HG02870 (cell line): Measurements from ENCODE around the gene TOMM5.
"Not testable (repeated sequence)": the region's sequence is repeated elsewhere in the genome, so short reads cannot be mapped to it uniquely, and the experiment has no call there.

Experiments used
- ATAC-seq: cut with Tn5 transposase; IDR thresholded peaks from one replicate; pipeline ENCODE4 v1.9.1; 2021; ENCODE audit warnings: mild to moderate bottlenecking, moderate library complexity; ENCODE audit not compliant: unreplicated experiment

TOMM5 gene

DNA sequence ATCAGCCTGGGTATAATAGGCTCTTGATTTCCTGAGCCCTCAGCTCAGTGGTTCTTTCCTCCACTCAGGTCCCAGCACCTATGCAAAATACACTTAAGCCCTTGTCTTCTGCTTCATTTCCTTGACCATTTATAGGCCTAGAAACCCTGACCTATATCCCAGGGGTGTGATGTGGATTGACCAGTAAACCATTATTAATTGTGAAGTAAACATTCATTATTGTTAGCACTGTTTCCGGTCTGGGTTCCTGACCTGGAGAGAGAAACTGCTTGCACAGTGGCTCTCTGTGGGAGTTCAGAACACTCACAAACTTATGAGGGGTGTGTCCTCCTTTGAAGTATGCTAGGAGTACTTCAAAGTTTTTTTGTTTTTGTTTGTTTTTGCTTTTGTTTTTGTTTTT is 19.6 kb upstream of the TOMM5 start:
- no peak for ATAC-seq

DNA sequence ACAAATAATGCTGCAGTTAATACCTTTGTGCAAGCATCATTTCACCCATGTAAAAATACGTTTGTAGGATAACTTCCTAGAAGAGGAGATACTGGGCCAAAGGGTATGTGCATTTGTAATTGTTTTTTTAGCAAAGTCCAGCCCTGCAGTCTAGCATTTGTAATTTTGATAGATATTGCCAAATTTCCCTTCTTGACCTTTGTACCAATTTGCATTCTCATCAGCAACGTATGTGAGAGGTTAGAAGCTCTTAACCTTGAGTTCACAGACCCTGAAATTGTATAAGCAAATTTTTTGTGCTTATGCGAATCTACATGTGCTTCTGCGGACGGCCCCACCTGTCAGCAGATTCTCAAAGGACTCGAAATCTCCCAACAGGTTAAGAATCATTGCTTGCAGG is 18.6 kb upstream of the TOMM5 start:
- ATAC-seq = no peak

DNA sequence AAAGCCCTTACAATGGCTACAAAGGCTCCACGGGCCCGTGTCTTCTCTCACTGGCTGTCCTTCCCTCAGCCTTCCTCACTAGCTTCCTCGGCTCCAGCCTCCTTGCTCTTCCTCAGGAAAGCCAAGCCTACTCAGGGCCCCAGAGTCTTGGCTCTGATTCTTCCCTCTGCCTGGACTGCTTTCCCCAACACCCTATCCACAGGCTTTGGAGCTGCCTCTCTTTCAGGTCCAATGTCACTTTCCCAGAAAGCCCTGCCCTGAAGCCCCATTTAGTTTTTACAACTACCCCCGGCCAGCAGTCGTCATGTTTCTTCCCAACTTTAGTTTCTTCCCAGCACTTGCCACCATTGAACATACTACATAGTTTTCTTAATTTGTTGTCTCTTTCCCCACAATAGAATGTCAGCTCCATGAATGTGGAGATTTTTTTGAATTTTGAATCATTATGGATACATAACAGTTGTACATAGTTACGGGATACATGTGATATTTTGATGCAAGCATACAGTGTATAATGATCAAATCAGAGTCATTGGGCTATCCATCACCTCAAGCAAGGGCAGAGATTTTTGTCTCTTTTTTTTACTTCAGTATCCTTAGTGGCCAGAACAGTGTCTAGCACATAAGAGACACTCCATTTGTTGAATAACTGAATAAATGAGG is 17.5 kb upstream of the TOMM5 start:
- ATAC-seq = no peak

DNA sequence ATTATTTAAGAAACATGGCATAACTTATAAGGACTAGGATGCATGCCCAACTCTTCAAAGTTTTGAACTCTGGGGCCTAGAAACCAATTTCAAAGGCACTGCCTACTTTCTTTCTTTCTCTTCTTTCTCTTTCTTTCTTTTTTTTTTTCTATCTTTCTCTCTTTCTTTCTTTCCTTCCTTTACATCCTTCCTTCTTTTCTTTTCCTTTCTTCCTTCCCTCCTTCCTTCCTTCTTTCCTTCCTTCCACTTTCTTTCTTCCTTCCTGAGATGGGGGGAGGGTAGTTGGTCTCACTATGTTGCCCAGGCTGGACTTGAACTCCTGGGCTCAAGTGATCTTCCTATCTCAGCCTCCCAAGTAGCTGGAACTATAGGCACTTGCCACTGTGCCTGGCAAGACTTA is 15.9 kb upstream of the TOMM5 start:
- ATAC-seq = no peak

DNA sequence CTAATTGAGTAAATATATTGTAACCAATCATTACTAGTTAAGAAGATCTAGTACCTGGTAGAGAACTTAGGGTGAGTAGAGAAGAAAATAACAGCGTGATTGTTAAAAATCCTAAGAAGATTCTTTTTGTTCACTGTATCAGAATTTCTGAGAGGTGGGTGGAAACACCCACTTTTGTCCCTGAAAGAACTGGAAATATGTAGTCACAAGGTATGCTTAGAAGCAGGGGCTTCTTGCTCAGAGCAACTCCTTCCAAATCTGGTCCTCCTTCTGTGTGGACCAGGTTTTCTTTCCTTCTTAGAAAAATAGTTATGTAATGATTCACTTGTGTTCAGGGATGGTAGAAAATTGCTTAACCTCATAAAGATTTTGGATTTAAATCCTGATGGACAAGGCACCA is 11.9 kb upstream of the TOMM5 start:
- no peak for ATAC-seq

DNA sequence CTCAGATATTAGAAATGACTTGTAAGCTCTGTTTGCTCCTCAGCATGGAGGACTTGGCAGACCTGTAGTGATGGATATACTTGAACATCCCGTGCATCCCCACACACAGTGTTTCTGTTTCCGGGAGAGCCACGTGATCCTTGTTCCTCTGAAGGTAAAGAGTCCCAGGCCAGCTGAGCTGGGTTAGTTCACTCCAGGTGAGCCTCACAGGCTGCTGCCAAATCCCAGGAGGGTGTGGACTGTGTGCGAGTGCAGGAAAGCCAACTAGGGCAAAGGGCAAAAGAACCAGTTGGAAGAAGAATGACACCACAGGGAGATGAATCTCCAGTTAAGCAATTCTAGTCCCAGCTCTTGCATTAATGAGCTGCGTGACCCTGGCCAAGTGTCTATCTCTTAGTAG is 10.4 kb upstream of the TOMM5 start:
- ATAC-seq = no peak

DNA sequence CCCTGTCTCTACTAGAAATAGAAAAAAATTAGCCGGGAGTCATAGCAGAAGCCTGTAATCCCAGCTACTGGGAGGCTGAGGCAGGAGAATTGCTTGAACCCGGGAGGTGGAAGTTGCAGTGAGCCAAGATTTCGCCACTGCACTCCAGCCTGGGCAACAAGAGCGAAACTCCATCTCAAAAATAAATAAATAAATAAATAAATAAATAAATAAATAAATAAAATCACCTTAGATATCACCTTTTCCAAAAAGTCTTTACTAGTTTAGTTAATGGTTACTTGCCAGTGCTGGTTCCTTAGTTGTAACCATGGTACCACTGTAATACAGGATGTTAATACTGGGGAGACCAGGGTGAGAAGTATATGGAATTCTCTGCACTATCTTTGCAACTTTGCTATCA is 9.7 kb upstream of the TOMM5 start:
- ATAC-seq = not testable (repeated sequence)

DNA sequence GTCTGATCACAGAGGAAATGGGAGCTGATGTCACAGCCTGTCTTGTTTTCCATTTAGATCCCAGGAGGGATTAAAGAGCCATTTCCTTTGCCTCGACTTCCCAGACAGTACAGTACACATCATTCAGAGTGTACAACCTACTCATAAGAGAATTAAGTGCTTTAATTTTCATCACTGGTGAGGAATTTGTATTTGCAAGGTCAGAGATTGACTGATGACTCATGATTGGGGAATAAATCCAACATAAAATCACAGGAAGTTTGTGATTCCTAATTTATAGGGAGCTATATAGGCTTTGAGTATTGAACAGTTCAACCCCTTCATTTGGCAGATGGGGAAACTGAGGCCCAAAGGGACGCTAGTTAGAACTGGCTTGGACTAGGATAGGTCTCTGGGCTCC is 4.1 kb upstream of the TOMM5 start:
- ATAC-seq = no peak

DNA sequence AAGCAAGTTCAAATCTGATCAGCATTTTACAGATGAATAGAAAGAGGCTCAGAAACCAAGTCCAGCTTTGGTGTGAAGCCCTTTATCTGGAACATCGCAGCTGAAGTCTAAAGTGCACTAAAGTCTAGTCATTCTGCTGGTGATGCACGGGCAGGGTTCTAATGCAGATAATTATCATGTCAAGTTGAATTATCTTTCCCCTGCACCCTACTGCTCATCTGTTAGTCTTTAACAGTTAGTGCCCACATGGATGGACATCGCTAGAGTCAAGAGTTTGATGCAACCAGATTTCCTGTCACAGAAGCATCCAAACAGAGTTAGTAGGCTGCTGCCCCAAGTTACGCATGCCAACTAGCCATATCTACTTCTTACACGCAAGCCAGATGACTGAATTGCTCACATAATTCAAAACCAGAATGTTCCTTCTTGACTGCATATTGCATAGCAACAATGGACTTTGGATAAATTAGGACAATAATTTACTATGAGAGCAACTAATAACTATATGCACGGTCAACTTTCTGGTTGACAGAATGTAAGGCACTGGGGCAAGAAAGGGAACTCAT is 1.6 kb upstream of the TOMM5 start:
- no peak for ATAC-seq

DNA sequence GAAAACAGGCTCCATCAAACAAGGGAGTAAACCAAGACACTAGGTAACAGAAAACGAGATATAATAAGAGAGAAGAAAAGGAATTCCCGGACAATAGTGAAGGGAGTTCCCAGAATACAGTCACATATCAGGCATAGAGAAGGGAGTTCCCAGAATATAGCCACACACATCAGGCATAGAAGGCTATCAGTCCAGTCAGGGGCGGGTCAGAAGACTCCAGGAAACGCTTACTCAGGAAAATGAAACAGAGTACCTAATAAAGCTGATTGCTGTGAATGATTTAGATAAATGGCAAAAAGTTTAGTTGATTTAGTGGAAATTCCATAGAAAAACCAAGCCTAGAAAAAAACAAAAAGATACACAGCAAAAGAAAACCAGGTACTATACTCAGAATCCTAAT is 4.9 kb downstream of the TOMM5 start:
- ATAC-seq = no peak

DNA sequence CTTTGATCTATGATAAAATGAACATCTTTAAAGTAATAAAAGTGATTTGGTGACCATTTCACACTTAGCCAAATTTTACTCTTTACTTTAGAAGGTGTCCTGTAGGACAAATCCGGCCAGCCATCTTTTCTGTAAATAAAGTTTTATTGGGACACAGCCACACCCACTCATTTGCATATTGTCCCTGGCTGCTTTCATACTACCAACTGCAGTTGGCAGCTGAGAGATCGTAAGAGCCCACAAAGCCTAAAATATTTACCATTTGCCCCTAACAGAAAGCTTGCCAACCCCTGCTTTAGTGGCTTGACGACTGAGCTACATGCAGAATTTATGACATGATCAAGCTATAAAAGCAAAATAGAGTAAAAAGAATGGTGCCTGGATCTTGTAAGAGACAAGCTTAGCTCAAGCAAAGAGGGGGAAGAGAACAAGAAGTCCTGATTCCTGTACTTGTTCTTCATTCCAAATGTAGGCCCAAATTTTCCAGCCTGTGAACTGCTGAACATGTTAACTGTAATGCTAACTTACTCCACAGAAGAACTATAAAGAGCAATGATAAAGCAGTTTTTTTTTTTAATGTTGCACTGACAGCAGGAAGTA is 8.8 kb downstream of the TOMM5 start:
- ATAC-seq = no peak

DNA sequence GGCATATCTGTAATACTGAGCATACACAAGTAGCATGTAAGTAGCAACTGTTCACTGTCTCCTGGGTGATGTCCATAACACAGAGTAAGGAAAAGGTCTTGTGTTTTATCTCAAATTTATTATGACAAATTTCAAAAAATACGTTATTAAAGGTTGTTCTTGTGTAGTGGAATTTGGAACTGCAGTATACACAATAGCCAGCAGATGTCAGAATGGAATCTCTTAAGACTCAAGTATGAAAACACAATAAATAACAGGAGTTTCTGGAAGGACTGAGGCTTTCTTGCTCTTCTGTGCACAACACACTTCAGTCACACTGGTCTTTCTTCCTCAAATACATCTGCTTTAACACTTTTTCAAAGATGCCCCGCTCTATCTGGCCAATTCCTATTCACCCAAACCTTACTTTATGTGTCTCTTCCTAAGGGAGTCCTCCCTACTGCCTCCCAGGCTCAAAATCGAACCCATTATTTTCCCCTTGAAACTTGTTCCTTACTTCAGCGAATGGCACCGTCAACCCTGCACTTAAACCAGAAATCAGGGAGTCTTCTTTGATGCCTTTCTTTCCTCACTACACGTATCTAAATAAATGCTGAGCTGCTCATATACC is 9.7 kb downstream of the TOMM5 start:
- ATAC-seq = no peak

DNA sequence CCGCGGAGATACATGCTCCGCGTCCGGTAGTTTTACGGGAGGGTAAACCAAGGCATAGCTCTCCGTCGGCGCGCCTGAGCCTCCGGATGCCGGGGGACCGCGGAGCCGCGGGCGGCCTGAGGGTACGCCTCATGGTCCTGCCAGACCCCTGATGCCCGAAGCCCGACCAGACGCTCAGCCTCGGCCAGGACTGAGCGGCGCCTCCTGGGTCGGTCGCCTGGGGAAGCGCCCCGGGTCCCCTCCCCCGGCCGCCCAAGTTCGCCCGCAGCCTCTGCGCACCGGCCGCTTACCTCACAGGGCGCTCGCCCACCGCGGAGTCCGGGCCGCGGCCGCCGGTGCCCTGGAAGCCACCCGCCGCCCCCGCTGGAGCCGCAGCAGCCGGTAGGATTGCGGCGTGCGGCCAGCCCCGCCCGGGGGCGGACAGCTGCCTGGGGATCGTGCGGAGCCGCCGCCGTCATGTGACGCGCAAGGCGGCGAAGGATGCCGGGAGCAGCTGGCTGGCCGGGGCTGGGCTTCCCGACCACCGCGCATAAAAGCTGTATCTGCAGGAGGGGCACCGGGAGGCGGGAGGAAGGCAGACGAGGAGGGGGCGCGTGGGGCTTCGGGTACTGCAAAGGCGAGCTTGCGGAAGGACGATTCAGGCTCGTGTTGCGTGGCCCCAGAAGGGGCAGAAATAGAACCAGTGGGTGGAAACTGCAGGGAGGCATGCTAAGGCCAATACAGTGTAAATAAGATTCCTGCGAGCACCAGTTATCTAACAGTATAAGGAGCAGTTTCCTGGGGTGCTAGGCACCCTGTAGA is 16.3 kb downstream of the TOMM5 start, which contains the start of gene FBXO10:
Gene FBXO10, minus strand, starts transcription at position 460 of the 801 bp plus-strand sequence. CDS start 34,612 bp downstream, outside the sequence.
- peak; percentile 63 for ATAC-seq

DNA sequence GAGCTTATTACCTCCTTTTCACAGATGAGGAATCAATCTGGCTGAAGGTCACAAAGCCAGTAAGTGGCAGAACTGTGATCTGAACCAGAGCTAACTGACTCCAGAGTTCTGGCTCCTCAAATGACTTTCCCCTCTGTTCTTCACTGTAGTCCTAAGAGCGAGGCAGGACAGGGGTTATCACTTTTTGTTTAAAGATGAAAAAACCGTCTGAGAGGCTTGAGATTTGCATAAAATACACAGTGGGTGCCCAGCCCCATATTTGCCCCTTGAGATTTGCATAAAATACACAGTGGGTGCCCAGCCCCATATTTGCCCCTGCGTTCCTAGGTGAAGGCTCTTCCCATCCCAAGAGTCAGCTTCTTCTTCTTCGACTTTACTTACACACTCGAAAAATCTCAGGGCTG is 16.9 kb downstream of the TOMM5 start:
- peak; percentile 49 for ATAC-seq

DNA sequence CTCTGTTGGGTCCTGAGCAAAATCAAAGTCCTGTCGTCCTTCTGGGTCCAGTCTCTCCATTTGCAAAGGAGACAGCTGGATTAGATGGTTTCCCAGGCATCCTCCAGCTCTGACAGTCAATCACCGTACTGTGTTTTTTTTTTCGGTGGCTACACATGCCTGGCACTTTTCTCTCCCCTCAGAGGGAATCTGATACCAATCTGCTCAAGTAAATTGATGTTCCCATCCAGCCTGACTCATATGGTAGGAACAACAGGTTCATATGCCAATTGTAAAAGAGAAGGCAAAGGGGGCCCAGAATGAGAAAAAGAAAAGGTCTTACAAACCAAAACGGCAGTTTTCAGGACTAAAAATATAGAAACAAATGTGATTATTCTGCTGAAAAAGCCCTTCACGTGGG is 17.4 kb downstream of the TOMM5 start:
- no peak for ATAC-seq

DNA sequence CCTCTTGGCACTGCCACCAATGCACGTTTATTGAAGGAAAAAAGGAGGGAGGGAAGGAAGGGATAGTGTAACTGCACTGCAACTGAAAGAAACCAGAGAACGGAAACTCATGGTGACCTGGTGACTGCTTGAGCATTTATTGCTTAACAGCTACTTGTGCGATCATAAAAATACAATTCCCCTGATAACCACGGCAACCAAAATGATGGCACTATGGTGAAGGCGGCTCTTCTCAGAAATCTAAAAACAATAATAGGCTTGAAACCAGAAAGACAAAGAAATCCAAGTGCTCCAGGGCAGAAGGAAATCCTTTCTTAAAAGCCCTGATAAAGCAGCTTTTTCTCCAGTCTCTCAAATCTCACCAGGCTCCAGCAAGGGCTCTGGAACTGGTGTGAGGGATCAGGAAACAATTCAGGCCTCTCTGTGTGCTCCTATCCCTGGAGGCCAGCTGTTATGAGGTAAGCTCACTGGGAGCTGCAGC is 18.1 kb downstream of the TOMM5 start:
- ATAC-seq = no peak

DNA sequence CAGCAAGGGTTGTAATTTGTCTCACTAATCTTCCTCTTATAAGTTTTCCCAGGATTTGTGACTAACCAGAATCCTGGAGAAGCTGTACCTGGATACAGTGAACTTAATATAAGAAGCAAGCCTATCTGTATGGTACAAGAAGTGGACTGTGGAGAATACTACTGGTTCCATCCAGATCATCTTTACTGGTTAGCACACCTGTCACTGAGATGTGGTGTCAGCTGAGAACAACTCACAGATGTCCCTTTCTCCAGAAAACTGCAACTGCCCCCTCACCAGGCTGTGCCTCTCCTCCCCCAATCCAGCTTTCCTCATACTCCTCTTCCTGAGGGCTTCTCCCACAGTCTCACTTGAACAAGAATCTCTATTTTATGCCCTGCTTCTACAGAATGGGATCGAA is 21.1 kb downstream of the TOMM5 start:
- ATAC-seq = no peak

DNA sequence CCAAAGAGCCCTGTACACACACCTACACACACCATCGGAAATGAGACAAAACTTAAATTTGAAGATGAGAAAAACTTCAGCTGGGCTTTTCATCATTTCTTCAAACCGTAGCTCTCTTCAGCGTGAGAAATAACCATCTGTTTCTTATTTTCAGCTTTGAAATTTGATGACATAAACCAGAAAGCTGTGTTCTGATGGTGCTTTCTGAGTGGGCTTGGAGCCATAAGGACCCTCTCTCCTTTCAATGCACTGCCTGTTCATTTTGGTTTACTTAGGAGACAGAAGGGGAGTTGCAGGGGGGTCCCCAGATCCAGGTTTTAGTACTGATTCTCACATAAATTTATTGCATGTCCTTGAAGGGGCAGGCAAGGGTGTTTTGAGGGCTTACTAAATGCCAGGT is 25.7 kb downstream of the TOMM5 start:
- ATAC-seq = no peak

DNA sequence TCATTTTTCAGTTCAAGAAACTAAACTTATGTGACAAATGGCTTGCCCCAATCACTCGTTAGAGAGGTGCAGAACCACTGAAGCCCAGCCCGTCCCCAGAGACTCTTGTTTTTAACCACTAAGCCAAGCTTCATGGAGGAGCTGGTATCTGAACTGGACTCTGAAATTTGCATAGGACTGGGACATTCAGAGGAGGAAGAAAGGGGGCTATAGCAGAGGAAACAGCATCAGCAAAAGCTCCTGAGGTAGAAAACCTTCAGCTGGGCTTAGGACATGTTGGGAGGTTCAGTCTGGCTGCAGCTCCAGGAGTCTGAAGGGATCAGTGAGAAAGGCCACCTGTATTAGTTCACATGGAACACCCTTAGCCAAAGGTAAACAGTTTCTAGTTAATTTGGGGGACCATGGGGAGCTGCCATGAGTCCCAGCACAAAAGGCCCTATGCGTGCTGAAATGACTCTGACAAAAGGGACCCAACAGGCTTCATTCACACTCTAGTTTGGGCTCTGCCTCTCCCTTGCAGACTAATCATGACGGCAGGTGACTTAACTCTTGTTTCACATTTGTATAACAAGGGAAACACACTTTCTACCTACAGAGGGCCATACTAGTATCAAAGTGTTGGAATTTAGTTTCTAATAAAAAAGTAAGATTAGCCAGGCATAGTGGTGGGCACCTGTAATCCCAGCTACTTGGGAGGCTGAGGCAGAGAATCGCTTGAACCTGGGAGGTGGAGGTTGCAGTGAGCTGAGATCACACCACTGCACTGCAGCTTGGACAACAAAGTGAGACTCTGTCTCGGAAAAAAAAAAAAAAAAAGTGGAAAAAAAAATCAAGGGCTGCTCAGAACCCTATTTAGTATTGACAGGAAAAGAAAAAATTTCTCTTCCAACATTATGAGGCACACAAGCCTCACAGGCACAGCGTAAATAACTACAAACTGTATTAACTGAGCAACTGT is 26.5 kb downstream of the TOMM5 start:
- peak; percentile 73 for ATAC-seq

DNA sequence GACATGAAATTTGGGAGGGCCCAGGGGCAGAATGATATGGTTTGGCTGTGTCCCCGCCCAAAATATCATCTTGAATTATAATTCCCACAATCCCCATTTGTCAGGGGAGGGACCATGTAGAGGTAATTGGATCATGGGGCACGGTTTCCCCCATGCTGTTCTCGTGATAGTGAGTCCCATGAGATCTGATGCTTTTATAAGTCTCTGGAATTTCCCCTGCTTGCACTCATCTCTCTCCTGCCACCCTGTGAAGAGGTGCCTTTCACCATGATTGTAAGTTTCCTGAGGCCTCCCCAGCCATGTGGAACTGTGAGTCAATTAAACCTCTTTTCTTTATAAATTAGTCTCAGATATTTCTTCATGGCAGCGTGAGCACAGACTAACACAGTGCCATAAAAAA is 27.5 kb downstream of the TOMM5 start:
- no peak for ATAC-seq
